Nephron (organoid): ENCODE measurements around the gene RALB.

Experiments
- H3K27ac Mint-ChIP-seq, 3 experiments: 2 replicates each; pipeline ENCODE4 v1.8.0; 2020; ENCODE audit warnings: mixed read lengths in 3 of 3, mild to moderate bottlenecking in 2 of 3, moderate library complexity in 1 of 3
- H3K27me3 Mint-ChIP-seq: 2 replicates; pipeline ENCODE4 v1.8.0; 2021; ENCODE audit warnings: low read depth, mild to moderate bottlenecking, moderate library complexity, mixed read lengths
- H3K36me3 Mint-ChIP-seq: 2 replicates; pipeline ENCODE4 v1.8.0; 2020; ENCODE audit warnings: low read depth, mixed read lengths
- H3K4me1 Mint-ChIP-seq: 2 replicates; pipeline ENCODE4 v1.8.0; 2020; ENCODE audit warnings: mixed read lengths
- H3K4me3 Mint-ChIP-seq, 3 experiments: 2 replicates each; pipeline ENCODE4 v1.8.0; 2020; ENCODE audit warnings: mild to moderate bottlenecking in 3 of 3, mixed read lengths in 3 of 3, moderate library complexity in 2 of 3
- H3K9me3 Mint-ChIP-seq: 2 replicates; pipeline ENCODE4 v1.8.0; 2020; ENCODE audit warnings: mixed read lengths
- TF ChIP-seq, protein P1 (sequence below), 3 experiments: fragments of 200-600 bp; sonication (generic); IDR thresholded peaks; one replicate each; pipeline ENCODE4 v1.5.0; 2021; ENCODE audit warnings: antibody characterized with exemption in 3 of 3; ENCODE audit not compliant: unreplicated experiment in 3 of 3

RALB gene

DNA sequence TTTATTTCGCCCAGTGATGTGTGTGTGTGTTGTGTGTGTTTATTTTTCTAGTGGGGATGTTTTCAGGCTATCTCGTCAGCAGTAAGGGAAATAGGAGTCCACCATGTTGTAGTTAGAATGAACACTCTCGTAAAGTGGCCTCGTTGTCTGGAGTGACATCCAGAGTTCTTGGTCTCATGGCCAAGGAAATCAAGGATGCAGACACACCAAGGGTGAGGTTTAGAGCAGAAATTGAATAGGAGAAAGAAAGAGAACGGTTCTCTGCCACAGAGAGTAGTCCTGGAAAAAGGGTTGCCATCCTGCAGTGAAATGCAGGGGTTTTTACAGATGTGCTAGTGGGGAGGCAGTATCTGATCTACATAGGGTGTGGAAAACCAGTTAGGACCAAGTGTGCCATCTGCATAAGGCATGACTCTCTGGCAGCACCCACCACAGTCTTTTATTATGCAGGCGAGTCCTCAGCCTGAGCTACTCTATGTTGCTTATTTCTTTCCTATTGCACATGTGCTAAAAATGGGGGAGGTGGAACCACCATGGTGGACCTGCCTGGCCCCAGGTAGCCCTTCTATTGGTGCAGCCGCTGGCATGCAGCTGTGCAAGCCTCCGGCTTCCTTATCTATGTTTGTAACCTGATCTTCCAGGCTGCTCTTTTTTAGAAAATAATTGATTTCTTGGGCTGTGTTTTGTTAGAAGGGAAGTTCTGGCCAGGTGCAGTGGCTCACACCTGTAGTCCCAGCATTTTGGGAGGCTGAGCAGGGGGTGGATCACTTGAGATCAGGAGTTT, 23.2 kb downstream of the RALB start:
- no peak overlapping the region for H3K4me3 Mint-ChIP-seq
- H3K9me3 Mint-ChIP-seq: peaks cover 6% of the 10 kb centered on the region
- no peaks in the 10 kb centered on the region for H3K4me1 Mint-ChIP-seq
- peaks cover 23% of the 10 kb centered on the region for H3K36me3 Mint-ChIP-seq
- TF ChIP-seq, protein P1, sequence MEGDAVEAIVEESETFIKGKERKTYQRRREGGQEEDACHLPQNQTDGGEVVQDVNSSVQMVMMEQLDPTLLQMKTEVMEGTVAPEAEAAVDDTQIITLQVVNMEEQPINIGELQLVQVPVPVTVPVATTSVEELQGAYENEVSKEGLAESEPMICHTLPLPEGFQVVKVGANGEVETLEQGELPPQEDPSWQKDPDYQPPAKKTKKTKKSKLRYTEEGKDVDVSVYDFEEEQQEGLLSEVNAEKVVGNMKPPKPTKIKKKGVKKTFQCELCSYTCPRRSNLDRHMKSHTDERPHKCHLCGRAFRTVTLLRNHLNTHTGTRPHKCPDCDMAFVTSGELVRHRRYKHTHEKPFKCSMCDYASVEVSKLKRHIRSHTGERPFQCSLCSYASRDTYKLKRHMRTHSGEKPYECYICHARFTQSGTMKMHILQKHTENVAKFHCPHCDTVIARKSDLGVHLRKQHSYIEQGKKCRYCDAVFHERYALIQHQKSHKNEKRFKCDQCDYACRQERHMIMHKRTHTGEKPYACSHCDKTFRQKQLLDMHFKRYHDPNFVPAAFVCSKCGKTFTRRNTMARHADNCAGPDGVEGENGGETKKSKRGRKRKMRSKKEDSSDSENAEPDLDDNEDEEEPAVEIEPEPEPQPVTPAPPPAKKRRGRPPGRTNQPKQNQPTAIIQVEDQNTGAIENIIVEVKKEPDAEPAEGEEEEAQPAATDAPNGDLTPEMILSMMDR (IDR thresholded peaks at IDR 0.05; ENCODE audit: unreplicated experiment in 3 of 3): no peak
- H3K27me3 Mint-ChIP-seq: no peaks in the 10 kb centered on the region
- no peak overlapping the region for H3K27ac Mint-ChIP-seq

DNA sequence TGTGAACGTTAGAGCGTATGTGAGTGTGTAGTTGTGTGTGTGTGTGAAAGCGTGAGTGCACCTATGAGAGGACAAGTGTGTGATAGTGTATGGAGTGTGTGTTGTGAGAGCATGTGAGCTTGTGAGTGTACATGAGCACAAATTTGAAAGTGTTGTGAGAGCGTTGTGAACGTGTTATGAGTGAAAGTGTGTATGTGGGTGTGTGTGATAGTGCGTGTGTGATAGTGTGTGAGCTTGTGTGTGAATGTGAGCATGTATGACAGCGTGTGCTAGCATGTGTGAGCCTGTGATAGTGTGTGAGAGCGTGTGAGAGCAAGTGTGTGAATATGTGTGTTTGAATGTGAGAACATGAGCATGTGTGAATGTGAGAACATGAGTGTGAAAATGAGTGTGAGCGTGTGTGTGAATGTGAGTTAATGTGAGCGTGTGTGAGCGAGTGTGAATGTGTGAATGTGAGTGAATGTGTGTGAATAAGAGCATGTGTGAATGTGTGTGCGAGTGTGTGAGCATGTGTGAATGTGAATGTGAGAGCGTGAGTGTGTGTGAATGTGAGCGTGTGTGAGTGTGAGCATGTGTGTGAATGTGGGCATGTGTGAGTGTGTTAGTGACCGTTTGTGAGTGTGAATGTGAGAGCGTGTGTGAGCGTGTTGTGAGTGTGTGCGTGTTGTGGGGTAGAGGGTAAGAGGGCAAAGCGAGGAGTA, 25.0 kb downstream of the RALB start:
- TF ChIP-seq, protein P1 (IDR thresholded peaks at IDR 0.05; ENCODE audit: unreplicated experiment in 3 of 3): no peak

DNA sequence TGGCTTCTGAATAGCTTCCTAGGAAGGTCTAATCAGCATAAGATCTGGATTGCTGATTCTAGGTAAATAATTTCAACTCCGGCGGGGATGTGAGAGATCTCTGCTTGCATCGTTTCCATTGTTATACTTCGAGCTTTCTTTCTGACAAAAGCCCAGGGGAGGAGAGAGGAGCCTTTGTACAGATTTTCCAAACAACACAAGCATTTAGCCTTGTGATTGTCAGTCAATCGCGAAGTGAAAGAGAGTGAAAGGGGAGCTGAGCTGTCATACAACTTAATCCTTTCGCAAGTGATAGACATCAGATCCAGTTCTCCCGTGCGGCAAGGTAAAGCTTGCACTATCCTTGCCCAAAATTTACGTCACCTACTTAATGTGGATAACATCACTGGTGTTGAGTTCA, 26.2 kb downstream of the RALB start:
- Mint-ChIP-seq H3K4me3 (no peak overlapping the region), H3K9me3 (peaks cover 6% of the 10 kb centered on the region), H3K27ac (no peak overlapping the region), H3K36me3 (peaks cover 35% of the 10 kb centered on the region), H3K4me1 (no peaks in the 10 kb centered on the region), H3K27me3 (no peaks in the 10 kb centered on the region)
- TF ChIP-seq, protein P1 (IDR thresholded peaks at IDR 0.05; ENCODE audit: unreplicated experiment in 3 of 3): no peak

More for the DNA sequence above, 25.0 kb downstream of the RALB start:
- no peak overlapping the region for H3K4me3 Mint-ChIP-seq
- no peak overlapping the region for H3K27ac Mint-ChIP-seq
- peaks cover 31% of the 10 kb centered on the region for H3K36me3 Mint-ChIP-seq
- no peaks in the 10 kb centered on the region for H3K4me1 Mint-ChIP-seq
- H3K27me3 Mint-ChIP-seq: no peaks in the 10 kb centered on the region
- peaks cover 6% of the 10 kb centered on the region for H3K9me3 Mint-ChIP-seq

DNA sequence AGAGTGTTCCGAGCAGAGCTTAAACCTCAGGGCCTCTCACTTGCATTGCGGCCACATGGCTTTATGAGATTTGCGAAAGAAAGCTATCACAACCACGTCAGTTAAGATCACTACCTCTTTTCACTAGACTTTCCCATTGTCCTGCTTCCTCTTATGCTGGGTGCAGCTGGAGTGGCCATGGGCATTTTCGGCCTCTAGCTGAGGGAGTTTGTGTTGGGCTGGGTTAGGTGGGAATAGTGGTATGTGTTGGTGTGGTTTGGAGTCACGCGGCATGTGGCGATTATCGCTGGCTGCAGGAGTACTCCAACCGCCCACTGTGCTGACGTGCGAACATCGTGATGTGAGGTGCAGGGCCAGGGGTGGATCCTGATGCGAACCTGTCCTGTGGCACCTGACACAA, 27.1 kb downstream of the RALB start:
- H3K4me1 Mint-ChIP-seq: no peaks in the 10 kb centered on the region
- H3K27me3 Mint-ChIP-seq: no peaks in the 10 kb centered on the region

DNA sequence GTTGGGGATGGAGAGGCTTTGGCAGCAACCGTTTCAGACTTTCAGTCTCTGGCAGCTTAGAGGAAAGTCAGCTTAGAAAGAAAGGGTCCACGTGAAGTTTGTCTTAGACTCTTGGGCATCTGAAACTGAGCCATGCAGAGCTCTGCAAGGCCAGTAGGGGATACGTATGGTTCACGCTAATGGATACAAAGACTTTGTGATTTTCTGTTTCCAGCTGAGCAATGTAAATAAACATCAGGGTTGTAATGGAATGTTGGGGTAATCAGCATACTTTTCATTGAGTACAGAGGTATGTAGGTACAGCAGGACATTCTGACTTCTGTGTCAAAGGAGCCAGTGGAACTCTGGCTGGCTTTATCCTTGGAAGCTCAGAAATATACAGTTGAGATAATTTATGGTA, 31.0 kb downstream of the RALB start:
- Mint-ChIP-seq H3K4me3 (no peak overlapping the region), H3K36me3 (peaks cover 40% of the 10 kb centered on the region), H3K4me1 (no peaks in the 10 kb centered on the region), H3K27ac (no peak overlapping the region), H3K9me3 (peaks cover 5% of the 10 kb centered on the region), H3K27me3 (no peaks in the 10 kb centered on the region)
- TF ChIP-seq, protein P1 (IDR thresholded peaks at IDR 0.05; ENCODE audit: unreplicated experiment in 3 of 3): peak; percentile 16 to 34 (median 26)

More for the DNA sequence above, 27.1 kb downstream of the RALB start:
- Mint-ChIP-seq H3K9me3 (peaks cover 6% of the 10 kb centered on the region), H3K27ac (no peak overlapping the region), H3K36me3 (peaks cover 38% of the 10 kb centered on the region), H3K4me3 (no peak overlapping the region)
- TF ChIP-seq, protein P1 (IDR thresholded peaks at IDR 0.05; ENCODE audit: unreplicated experiment in 3 of 3): no peak
